Liver (tissue), 9 donors: ENCODE data around the gene CLPTM1L. TPM values are rescaled to one million over a fixed set of nuclear protein-coding genes. Genes with fewer than 3 reads are reported as not detected.

Source experiments
- DNase-seq: peaks from one replicate; pipeline ENCODE4 v3.0.0-alpha.2; 2017; ENCODE audit warnings: low spot score
- H3K27ac ChIP-seq, 2 donors: one replicate each; pipeline ENCODE4 v1.7.0; 2013; ENCODE audit warnings: inconsistent platforms in 2 of 2, low read length in 2 of 2, control low read depth in 1 of 2, low read depth in 1 of 2, mild to moderate bottlenecking in 1 of 2
- H3K27me3 ChIP-seq, 4 donors: one replicate each; pipeline versions ENCODE4 v1.6.1 to v1.7.0; 2013; ENCODE audit warnings: low read length in 3 of 4, inconsistent platforms in 1 of 4, mild to moderate bottlenecking in 1 of 4, moderate library complexity in 1 of 4; ENCODE audit not compliant: control insufficient read depth in 4 of 4, insufficient read depth in 4 of 4
- H3K36me3 ChIP-seq, 4 donors: one replicate each; pipeline versions ENCODE4 v1.6.1 to v1.7.0; 2013; ENCODE audit warnings: low read length in 3 of 4, mild to moderate bottlenecking in 3 of 4, low read depth in 1 of 4, moderate library complexity in 1 of 4; ENCODE audit not compliant: control insufficient read depth in 4 of 4, insufficient read depth in 3 of 4
- H3K4me1 ChIP-seq, 4 donors: one replicate each; pipeline versions ENCODE4 v1.6.1 to v1.7.0; 2013; ENCODE audit warnings: low read length in 3 of 4, mild to moderate bottlenecking in 3 of 4, moderate library complexity in 1 of 4; ENCODE audit not compliant: control insufficient read depth in 4 of 4, insufficient read depth in 4 of 4
- H3K4me3 ChIP-seq, 3 donors: one replicate each; pipeline versions ENCODE4 v1.6.1 to v1.7.0; 2013; ENCODE audit warnings: low read length in 3 of 3, control low read depth in 1 of 3, low read depth in 1 of 3, mild to moderate bottlenecking in 1 of 3
- H3K9ac ChIP-seq, 2 donors: one replicate each; pipeline ENCODE4 v1.7.0; 2013; ENCODE audit warnings: low read length in 2 of 2, mild to moderate bottlenecking in 2 of 2, moderate library complexity in 2 of 2, control low read depth in 1 of 2, low read depth in 1 of 2
- H3K9me3 ChIP-seq, 4 donors: one replicate each; pipeline versions ENCODE4 v1.6.1 to v1.7.0; 2013; ENCODE audit warnings: low read length in 3 of 4; ENCODE audit not compliant: control insufficient read depth in 4 of 4
- EGR1 ChIP-seq, 2 donors: IDR thresholded peaks; 2 replicates each; pipeline ENCODE4 v1.6.1; 2016 to 2018; ENCODE audit warnings: antibody characterized with exemption in 2 of 2, low read depth in 2 of 2
- FOXA1 ChIP-seq: IDR thresholded peaks from 2 replicates; pipeline ENCODE4 v1.6.1; 2016; ENCODE audit warnings: antibody characterized with exemption
- FOXA2 ChIP-seq: IDR thresholded peaks from 2 replicates; pipeline ENCODE4 v1.6.1; 2016; ENCODE audit warnings: antibody characterized with exemption
- GABPA ChIP-seq, 2 donors: IDR thresholded peaks in 1 of 2; conservative IDR thresholded peaks in 1 of 2; 2 replicates each; pipeline ENCODE4 v1.6.1; 2016; ENCODE audit warnings: antibody characterized with exemption in 2 of 2, mild to moderate bottlenecking in 1 of 2, moderate library complexity in 1 of 2
- HNF4A ChIP-seq, 2 donors: conservative IDR thresholded peaks; 2 replicates each; pipeline ENCODE4 v1.6.1; 2016; ENCODE audit warnings: antibody characterized with exemption in 2 of 2, mild to moderate bottlenecking in 2 of 2
- HNF4G ChIP-seq: IDR thresholded peaks from 2 replicates; pipeline ENCODE4 v1.6.1; 2016; ENCODE audit warnings: antibody characterized with exemption
- JUND ChIP-seq, 2 donors: IDR thresholded peaks; 2 replicates each; pipeline ENCODE4 v1.6.1; 2016; ENCODE audit warnings: antibody characterized with exemption in 2 of 2
- NR2F2 ChIP-seq: IDR thresholded peaks from 2 replicates; pipeline ENCODE4 v1.6.1; 2016; ENCODE audit warnings: antibody characterized with exemption
- RAD21 ChIP-seq, 2 donors: IDR thresholded peaks; 2 replicates each; pipeline ENCODE4 v1.6.1; 2016; ENCODE audit warnings: antibody characterized with exemption in 2 of 2, mild to moderate bottlenecking in 2 of 2
- RXRA ChIP-seq, 2 donors: IDR thresholded peaks; 2 replicates each; pipeline ENCODE4 v1.6.1; 2017 to 2018; ENCODE audit warnings: antibody characterized with exemption in 2 of 2, mild to moderate bottlenecking in 1 of 2
- SP1 ChIP-seq: IDR thresholded peaks from 2 replicates; pipeline ENCODE4 v1.6.1; 2018; ENCODE audit warnings: antibody characterized with exemption, mild to moderate bottlenecking
- TAF1 ChIP-seq: conservative IDR thresholded peaks from 2 replicates; pipeline ENCODE4 v1.6.1; 2016; ENCODE audit warnings: antibody characterized with exemption, mild to moderate bottlenecking
- YY1 ChIP-seq: IDR thresholded peaks from 2 replicates; pipeline ENCODE4 v1.6.1; 2016; ENCODE audit warnings: antibody characterized with exemption, mild to moderate bottlenecking
- WGBS: extraction: QIAGEN DNeasy Blood & Tissue Kit; methylation state at CpG from one replicate; pipeline ENCODE4 v1.1.7; 2013; 5-methylcytosine and 5-hydroxymethylcytosine counted together
- polyA plus RNA-seq, 2 donors: library from polyadenylated mRNA; stranded (reverse) in 1 of 2; unstranded in 1 of 2; fragments of 200-250 nt in 1 of 2; fragments of >200 nt in 1 of 2; fragmentation: Nextera tagmentation in 1 of 2; extraction: Ambion mirVana in 1 of 2; gene quantifications; one replicate each; pipeline versions ENCODE4 v1.2.1 to v1.2.3, GENCODE V29; 2013 to 2015
- total RNA-seq, 2 donors: library from RNA; depleted of rRNA; stranded (reverse); fragments of >200 nt; gene quantifications; one replicate each; pipeline ENCODE4 v1.2.3, GENCODE V29; 2014
- TF ChIP-seq, protein P1 (sequence below): fragments of 150-350 bp; IDR thresholded peaks from 2 replicates; pipeline ENCODE4 v1.5.1; 2017; ENCODE audit warnings: improper control_type of control experiment, low read depth, low read length; ENCODE audit not compliant: missing input control
- TF ChIP-seq, protein P2 (sequence below): IDR thresholded peaks from 2 replicates; pipeline ENCODE4 v1.6.1; 2016; ENCODE audit warnings: antibody characterized with exemption, mild to moderate bottlenecking
- TF ChIP-seq, protein P3 (sequence below): IDR thresholded peaks from 2 replicates; pipeline ENCODE4 v1.6.1; 2016; ENCODE audit warnings: antibody characterized with exemption
- TF ChIP-seq, protein P4 (sequence below): IDR thresholded peaks from 2 replicates; pipeline ENCODE4 v1.6.1; 2016; ENCODE audit warnings: antibody characterized with exemption
- TF ChIP-seq, protein P5 (sequence below): IDR thresholded peaks from 2 replicates; pipeline ENCODE4 v1.6.1; 2016; ENCODE audit warnings: antibody characterized with exemption
- donor health status: healthy.
- donor health status: healthy.
- donor health status: healthy.
- donor health status: healthy.
- donor health status: healthy.

Gene CLPTM1L
- total and polyA plus RNA-seq, 4 donors = 69.2 to 255 (median 146) TPM

DNA sequence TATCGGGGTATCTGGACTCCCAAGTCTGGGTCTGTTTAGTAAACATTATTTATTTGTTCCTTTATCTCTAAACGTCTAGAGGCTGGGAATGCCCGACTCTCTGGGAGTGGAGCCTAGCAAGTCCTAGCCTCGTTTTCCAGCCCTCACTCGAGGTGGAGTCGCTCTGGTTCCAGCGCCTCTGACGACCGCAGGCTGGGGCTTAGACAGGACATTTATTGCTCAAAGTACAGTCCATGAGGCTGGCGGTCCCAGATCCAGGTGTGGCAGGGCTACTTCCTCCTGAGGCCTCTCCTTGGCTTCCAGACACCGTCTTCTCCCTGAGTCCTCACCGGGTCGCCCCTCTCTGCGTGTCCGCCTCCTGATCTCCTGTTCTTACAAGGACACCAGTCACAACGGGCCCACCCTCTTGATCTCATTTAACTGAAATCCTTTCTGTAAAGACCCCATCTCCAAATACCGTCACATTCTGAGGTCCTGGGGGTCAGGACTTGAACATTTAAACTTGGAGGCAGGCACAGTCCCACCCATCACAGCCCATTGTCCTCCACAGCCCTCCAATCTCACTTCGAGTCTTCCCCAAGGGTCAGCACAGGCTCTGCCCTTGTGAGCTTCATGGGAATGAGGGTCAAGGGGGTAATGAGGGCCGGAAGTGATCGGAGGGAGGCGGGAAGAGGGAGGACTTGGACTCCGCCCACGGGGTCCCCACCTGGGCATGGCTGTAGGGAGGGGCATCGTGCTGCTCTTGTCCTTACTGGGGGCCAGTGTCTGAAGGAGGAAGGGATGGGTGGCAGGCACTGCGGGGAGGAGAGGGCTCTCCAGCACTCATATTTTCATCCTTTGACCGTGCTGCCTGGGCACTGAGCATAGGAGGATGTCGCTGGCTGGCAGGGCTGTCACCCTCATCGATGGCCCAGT lies 12.2 kb upstream of the CLPTM1L start:
- Histone ChIP-seq H3K4me3 (no peak overlapping the region), H3K4me1 (no peaks in the 10 kb centered on the region), H3K9me3 (no peaks in the 10 kb centered on the region), H3K27me3 (peaks cover 0 to 4% (median 2%) of the 10 kb centered on the region in 4 donors), H3K9ac (no peak overlapping the region), H3K36me3 (no peaks in the 10 kb centered on the region), H3K27ac (no peak overlapping the region)
- no peak for DNase-seq
- TF ChIP-seq FOXA2 = no peak
- TF ChIP-seq YY1 = no peak
- WGBS = 63% methylated on average over 28 of the region's 28 CpGs

DNA sequence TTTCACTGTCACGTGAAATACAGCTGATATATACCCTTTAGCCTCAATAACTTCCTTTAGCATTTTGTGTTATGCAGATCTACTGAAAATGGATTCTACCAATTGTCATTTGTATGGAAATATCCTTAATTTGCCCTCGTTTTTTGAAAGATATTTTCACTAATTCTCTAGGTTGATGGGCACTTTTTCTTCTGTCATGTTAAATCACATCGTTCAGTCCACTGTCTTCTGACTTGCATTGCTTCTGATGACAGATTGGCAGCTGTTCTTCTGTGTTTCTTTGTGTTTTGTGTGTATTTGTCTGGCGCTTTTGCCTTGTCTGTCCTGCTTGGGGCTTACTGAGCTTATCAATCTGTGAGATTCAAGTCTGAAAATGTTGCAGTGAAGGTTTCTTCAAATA lies 9.7 kb upstream of the CLPTM1L start:
- no peak for DNase-seq
- H3K36me3 ChIP-seq = no peaks in the 10 kb centered on the region
- H3K4me1 ChIP-seq = no peaks in the 10 kb centered on the region
- WGBS = 43% methylated on average over 4 of the region's 4 CpGs
- no peak overlapping the region for H3K4me3 ChIP-seq
- TF ChIP-seq EGR1 (IDR thresholded peaks at IDR 0.05; ENCODE audit: low read depth in 2 of 2) = no peak
- no peak for TF ChIP-seq SP1
- TF ChIP-seq YY1 = no peak
- no peak for TF ChIP-seq RXRA (IDR thresholded peaks at IDR 0.05)
- TF ChIP-seq RAD21 (IDR thresholded peaks at IDR 0.05) = no peak
- TF ChIP-seq, protein P1, sequence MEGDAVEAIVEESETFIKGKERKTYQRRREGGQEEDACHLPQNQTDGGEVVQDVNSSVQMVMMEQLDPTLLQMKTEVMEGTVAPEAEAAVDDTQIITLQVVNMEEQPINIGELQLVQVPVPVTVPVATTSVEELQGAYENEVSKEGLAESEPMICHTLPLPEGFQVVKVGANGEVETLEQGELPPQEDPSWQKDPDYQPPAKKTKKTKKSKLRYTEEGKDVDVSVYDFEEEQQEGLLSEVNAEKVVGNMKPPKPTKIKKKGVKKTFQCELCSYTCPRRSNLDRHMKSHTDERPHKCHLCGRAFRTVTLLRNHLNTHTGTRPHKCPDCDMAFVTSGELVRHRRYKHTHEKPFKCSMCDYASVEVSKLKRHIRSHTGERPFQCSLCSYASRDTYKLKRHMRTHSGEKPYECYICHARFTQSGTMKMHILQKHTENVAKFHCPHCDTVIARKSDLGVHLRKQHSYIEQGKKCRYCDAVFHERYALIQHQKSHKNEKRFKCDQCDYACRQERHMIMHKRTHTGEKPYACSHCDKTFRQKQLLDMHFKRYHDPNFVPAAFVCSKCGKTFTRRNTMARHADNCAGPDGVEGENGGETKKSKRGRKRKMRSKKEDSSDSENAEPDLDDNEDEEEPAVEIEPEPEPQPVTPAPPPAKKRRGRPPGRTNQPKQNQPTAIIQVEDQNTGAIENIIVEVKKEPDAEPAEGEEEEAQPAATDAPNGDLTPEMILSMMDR = no peak
- no peak for TF ChIP-seq FOXA1
- TF ChIP-seq, protein P2, sequence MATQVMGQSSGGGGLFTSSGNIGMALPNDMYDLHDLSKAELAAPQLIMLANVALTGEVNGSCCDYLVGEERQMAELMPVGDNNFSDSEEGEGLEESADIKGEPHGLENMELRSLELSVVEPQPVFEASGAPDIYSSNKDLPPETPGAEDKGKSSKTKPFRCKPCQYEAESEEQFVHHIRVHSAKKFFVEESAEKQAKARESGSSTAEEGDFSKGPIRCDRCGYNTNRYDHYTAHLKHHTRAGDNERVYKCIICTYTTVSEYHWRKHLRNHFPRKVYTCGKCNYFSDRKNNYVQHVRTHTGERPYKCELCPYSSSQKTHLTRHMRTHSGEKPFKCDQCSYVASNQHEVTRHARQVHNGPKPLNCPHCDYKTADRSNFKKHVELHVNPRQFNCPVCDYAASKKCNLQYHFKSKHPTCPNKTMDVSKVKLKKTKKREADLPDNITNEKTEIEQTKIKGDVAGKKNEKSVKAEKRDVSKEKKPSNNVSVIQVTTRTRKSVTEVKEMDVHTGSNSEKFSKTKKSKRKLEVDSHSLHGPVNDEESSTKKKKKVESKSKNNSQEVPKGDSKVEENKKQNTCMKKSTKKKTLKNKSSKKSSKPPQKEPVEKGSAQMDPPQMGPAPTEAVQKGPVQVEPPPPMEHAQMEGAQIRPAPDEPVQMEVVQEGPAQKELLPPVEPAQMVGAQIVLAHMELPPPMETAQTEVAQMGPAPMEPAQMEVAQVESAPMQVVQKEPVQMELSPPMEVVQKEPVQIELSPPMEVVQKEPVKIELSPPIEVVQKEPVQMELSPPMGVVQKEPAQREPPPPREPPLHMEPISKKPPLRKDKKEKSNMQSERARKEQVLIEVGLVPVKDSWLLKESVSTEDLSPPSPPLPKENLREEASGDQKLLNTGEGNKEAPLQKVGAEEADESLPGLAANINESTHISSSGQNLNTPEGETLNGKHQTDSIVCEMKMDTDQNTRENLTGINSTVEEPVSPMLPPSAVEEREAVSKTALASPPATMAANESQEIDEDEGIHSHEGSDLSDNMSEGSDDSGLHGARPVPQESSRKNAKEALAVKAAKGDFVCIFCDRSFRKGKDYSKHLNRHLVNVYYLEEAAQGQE = no peak
- no peak for TF ChIP-seq FOXA2
- TF ChIP-seq HNF4G = no peak
- no peak for TF ChIP-seq JUND (IDR thresholded peaks at IDR 0.05)
- TF ChIP-seq, protein P3, sequence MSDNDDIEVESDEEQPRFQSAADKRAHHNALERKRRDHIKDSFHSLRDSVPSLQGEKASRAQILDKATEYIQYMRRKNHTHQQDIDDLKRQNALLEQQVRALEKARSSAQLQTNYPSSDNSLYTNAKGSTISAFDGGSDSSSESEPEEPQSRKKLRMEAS = no peak
- TF ChIP-seq GABPA (IDR thresholded peaks at IDR 0.05 in 1 of 2, conservative IDR thresholded peaks at IDR 0.05 in 1 of 2) = no peak
- TF ChIP-seq, protein P4, sequence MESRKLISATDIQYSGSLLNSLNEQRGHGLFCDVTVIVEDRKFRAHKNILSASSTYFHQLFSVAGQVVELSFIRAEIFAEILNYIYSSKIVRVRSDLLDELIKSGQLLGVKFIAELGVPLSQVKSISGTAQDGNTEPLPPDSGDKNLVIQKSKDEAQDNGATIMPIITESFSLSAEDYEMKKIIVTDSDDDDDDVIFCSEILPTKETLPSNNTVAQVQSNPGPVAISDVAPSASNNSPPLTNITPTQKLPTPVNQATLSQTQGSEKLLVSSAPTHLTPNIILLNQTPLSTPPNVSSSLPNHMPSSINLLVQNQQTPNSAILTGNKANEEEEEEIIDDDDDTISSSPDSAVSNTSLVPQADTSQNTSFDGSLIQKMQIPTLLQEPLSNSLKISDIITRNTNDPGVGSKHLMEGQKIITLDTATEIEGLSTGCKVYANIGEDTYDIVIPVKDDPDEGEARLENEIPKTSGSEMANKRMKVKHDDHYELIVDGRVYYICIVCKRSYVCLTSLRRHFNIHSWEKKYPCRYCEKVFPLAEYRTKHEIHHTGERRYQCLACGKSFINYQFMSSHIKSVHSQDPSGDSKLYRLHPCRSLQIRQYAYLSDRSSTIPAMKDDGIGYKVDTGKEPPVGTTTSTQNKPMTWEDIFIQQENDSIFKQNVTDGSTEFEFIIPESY = no peak
- no peak for TF ChIP-seq NR2F2
- TF ChIP-seq TAF1 = no peak
- TF ChIP-seq, protein P5, sequence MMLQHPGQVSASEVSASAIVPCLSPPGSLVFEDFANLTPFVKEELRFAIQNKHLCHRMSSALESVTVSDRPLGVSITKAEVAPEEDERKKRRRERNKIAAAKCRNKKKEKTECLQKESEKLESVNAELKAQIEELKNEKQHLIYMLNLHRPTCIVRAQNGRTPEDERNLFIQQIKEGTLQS = no peak
- no peak for TF ChIP-seq HNF4A (conservative IDR thresholded peaks at IDR 0.05)
- H3K27ac ChIP-seq = no peak overlapping the region
- H3K27me3 ChIP-seq = peaks cover 0 to 4% (median 0%) of the 10 kb centered on the region in 4 donors
- no peak overlapping the region for H3K9ac ChIP-seq
- H3K9me3 ChIP-seq = no peaks in the 10 kb centered on the region
